Stimulated activated CD8-positive, alpha-beta memory T cell treated with anti-CD3 and anti-CD28 coated beads, Interleukin-15, amount 100 ng/mL, for 1 hour (primary cell): ENCODE data around the gene POU2F1.
A peak's percentile ranks its signal among the peaks of the same experiment; 100 is the strongest.

ENCODE experiments used
- DNase-seq: peaks from one replicate; pipeline ENCODE4 v3.0.0-alpha.2; 2020; ENCODE audit warnings: low read depth

POU2F1 gene

GRCh38 chr1:167220537-167221125 is at the start of gene POU2F1:
POU2F1 (plus strand) TSS chr1:167220886; CDS start chr1:167220898, 12 bp downstream.
- peak; percentile 98 for DNase-seq

- DNase-seq: no peak
Observed at GRCh38 chr1:167171286-167171929, 49.3 kb upstream of the POU2F1 start.

- DNase-seq: no peak
Observed at GRCh38 chr1:167173516-167174184, 47.0 kb upstream of the POU2F1 start.

GRCh38 chr1:167175901-167176300 is 44.8 kb upstream of the POU2F1 start:
- DNase-seq: no peak

- no peak for DNase-seq
Observed at GRCh38 chr1:167178831-167179230, 41.9 kb upstream of the POU2F1 start.

GRCh38 chr1:167182571-167183320 is 37.9 kb upstream of the POU2F1 start:
- DNase-seq: no peak

GRCh38 chr1:167184081-167184480 is 36.6 kb upstream of the POU2F1 start:
- no peak for DNase-seq

- DNase-seq: no peak
Observed at GRCh38 chr1:167185062-167185461, 35.6 kb upstream of the POU2F1 start.

- no peak for DNase-seq
Observed at GRCh38 chr1:167185974-167186657, 34.6 kb upstream of the POU2F1 start.

GRCh38 chr1:167186771-167187170 is 33.9 kb upstream of the POU2F1 start:
- DNase-seq: no peak

- no peak for DNase-seq
Observed at GRCh38 chr1:167190747-167191237, 29.9 kb upstream of the POU2F1 start.

GRCh38 chr1:167191958-167192357 is 28.7 kb upstream of the POU2F1 start:
- no peak for DNase-seq

GRCh38 chr1:167194182-167194581 is 26.5 kb upstream of the POU2F1 start:
- DNase-seq: no peak

- no peak for DNase-seq
Observed at GRCh38 chr1:167196166-167196565, 24.5 kb upstream of the POU2F1 start.

GRCh38 chr1:167197236-167197635 is 23.4 kb upstream of the POU2F1 start:
- DNase-seq: no peak

- no peak for DNase-seq
Observed at GRCh38 chr1:167197692-167198091, 23.0 kb upstream of the POU2F1 start.

GRCh38 chr1:167198518-167199133 is 22.1 kb upstream of the POU2F1 start:
- DNase-seq: no peak

- DNase-seq: no peak
Observed at GRCh38 chr1:167199656-167200055, 21.0 kb upstream of the POU2F1 start.

- no peak for DNase-seq
Observed at GRCh38 chr1:167200272-167200671, 20.4 kb upstream of the POU2F1 start.

GRCh38 chr1:167200749-167201148 is 19.9 kb upstream of the POU2F1 start:
- DNase-seq: no peak

- DNase-seq: no peak
Observed at GRCh38 chr1:167202049-167202448, 18.6 kb upstream of the POU2F1 start.
